Measurements from ENCODE around the gene MEMO1.
A peak's percentile ranks its signal among the peaks of the same experiment; 100 is the strongest.

Gene MEMO1

GRCh38 chr2:31973665-31974064 lies 37.1 kb downstream of the MEMO1 start:
- Histone ChIP-seq H4K8ac (ENCODE audit: low read depth, low read length) (no peak overlapping the region), H3K4me3 (ENCODE audit: low read depth, low read length) (no peak overlapping the region), H4K12ac (ENCODE audit: low read depth, low read length) (no peak overlapping the region), H2BK120ac (ENCODE audit: insufficient read depth, low read length, poor library complexity) (no peak overlapping the region), H3K27ac (ENCODE audit: low read depth, low read length) (no peak overlapping the region), H3K4me1 (ENCODE audit: control insufficient read depth in 1 of 2, insufficient read depth in 2 of 2, low read length in 2 of 2) (no peaks in the 10 kb centered on the region), H3K36me3 (ENCODE audit: control insufficient read depth in 1 of 2, insufficient read depth in 2 of 2, low read length in 2 of 2) (peaks cover 0 to 2% of the 10 kb centered on the region in 2 experiments), H4K91ac (ENCODE audit: low read depth, low read length) (no peak overlapping the region), H3K9me3 (ENCODE audit: insufficient read depth, low read depth, low read length) (no peaks in the 10 kb centered on the region), H3K4ac (ENCODE audit: low read depth, low read length) (no peak overlapping the region), H2AFZ (ENCODE audit: insufficient read depth, low read length, poor library complexity) (no peak overlapping the region), H2AK5ac (ENCODE audit: low read length) (no peak overlapping the region), H3K14ac (ENCODE audit: low read length) (no peak overlapping the region), H3K27me3 (ENCODE audit: insufficient read depth, low read length) (no peaks in the 10 kb centered on the region), H3K79me1 (ENCODE audit: low read length) (no peaks in the 10 kb centered on the region), H3K9ac (ENCODE audit: low read length) (no peak overlapping the region), H2BK12ac (ENCODE audit: low read length) (no peak overlapping the region), H3K79me2 (ENCODE audit: control insufficient read depth, insufficient read depth, low read length, poor library complexity) (peaks cover 2% of the 10 kb centered on the region), H3K23ac (ENCODE audit: low read length) (no peak overlapping the region), H2BK5ac (ENCODE audit: low read depth, low read length, poor library complexity) (no peak overlapping the region), H3K4me2 (ENCODE audit: low read length) (no peak overlapping the region), H3K18ac (ENCODE audit: low read length) (no peak overlapping the region)
- DNase-seq, result no peak

GRCh38 chr2:31972059-31972458 lies 38.7 kb downstream of the MEMO1 start:
- Histone ChIP-seq H3K36me3 (ENCODE audit: control insufficient read depth in 1 of 2, insufficient read depth in 2 of 2, low read length in 2 of 2) (peaks cover 0 to 4% of the 10 kb centered on the region in 2 experiments), H3K4me2 (ENCODE audit: low read length) (no peak overlapping the region), H3K9me3 (ENCODE audit: insufficient read depth, low read depth, low read length) (no peaks in the 10 kb centered on the region), H3K4ac (ENCODE audit: low read depth, low read length) (no peak overlapping the region), H4K91ac (ENCODE audit: low read depth, low read length) (no peak overlapping the region), H2AFZ (ENCODE audit: insufficient read depth, low read length, poor library complexity) (no peak overlapping the region), H3K18ac (ENCODE audit: low read length) (no peak overlapping the region), H3K14ac (ENCODE audit: low read length) (no peak overlapping the region), H3K4me3 (ENCODE audit: low read depth, low read length) (no peak overlapping the region), H2BK12ac (ENCODE audit: low read length) (no peak overlapping the region), H2BK5ac (ENCODE audit: low read depth, low read length, poor library complexity) (no peak overlapping the region), H3K79me2 (ENCODE audit: control insufficient read depth, insufficient read depth, low read length, poor library complexity) (peaks cover 2% of the 10 kb centered on the region), H4K12ac (ENCODE audit: low read depth, low read length) (no peak overlapping the region), H3K27ac (ENCODE audit: low read depth, low read length) (no peak overlapping the region), H3K79me1 (ENCODE audit: low read length) (no peaks in the 10 kb centered on the region), H3K27me3 (ENCODE audit: insufficient read depth, low read length) (no peaks in the 10 kb centered on the region), H2BK120ac (ENCODE audit: insufficient read depth, low read length, poor library complexity) (no peak overlapping the region), H3K23ac (ENCODE audit: low read length) (no peak overlapping the region), H3K4me1 (ENCODE audit: control insufficient read depth in 1 of 2, insufficient read depth in 2 of 2, low read length in 2 of 2) (no peaks in the 10 kb centered on the region), H4K8ac (ENCODE audit: low read depth, low read length) (no peak overlapping the region), H2AK5ac (ENCODE audit: low read length) (no peak overlapping the region), H3K9ac (ENCODE audit: low read length) (no peak overlapping the region)
- no peak for DNase-seq
- no CpG with 5 or more reads among the region's 2 CpGs for WGBS (ENCODE audit: extremely low coverage, insufficient coverage, insufficient read length)

GRCh38 chr2:31969178-31969577 lies 41.6 kb downstream of the MEMO1 start:
- H3K14ac ChIP-seq (ENCODE audit: low read length), result no peak overlapping the region
- no peak overlapping the region for H3K4me3 ChIP-seq (ENCODE audit: low read depth, low read length)
- no peak overlapping the region for H3K4me2 ChIP-seq (ENCODE audit: low read length)
- no peak overlapping the region for H4K12ac ChIP-seq (ENCODE audit: low read depth, low read length)
- WGBS (ENCODE audit: extremely low coverage, insufficient coverage, insufficient read length), result no CpG with 5 or more reads among the region's 4 CpGs
- no peak overlapping the region for H2BK120ac ChIP-seq (ENCODE audit: insufficient read depth, low read length, poor library complexity)
- H3K79me1 ChIP-seq (ENCODE audit: low read length), result no peaks in the 10 kb centered on the region
- H3K27ac ChIP-seq (ENCODE audit: low read depth, low read length), result no peak overlapping the region
- no peak overlapping the region for H2BK12ac ChIP-seq (ENCODE audit: low read length)
- H4K91ac ChIP-seq (ENCODE audit: low read depth, low read length), result no peak overlapping the region
- H3K36me3 ChIP-seq (ENCODE audit: control insufficient read depth in 1 of 2, insufficient read depth in 2 of 2, low read length in 2 of 2), result peaks cover 0 to 6% of the 10 kb centered on the region in 2 experiments
- H3K18ac ChIP-seq (ENCODE audit: low read length), result no peak overlapping the region
- H4K8ac ChIP-seq (ENCODE audit: low read depth, low read length), result no peak overlapping the region
- no peak overlapping the region for H2AK5ac ChIP-seq (ENCODE audit: low read length)
- no peak overlapping the region for H2AFZ ChIP-seq (ENCODE audit: insufficient read depth, low read length, poor library complexity)
- H3K4me1 ChIP-seq (ENCODE audit: control insufficient read depth in 1 of 2, insufficient read depth in 2 of 2, low read length in 2 of 2), result no peaks in the 10 kb centered on the region
- H3K79me2 ChIP-seq (ENCODE audit: control insufficient read depth, insufficient read depth, low read length, poor library complexity), result peaks cover 2% of the 10 kb centered on the region
- H2BK5ac ChIP-seq (ENCODE audit: low read depth, low read length, poor library complexity), result no peak overlapping the region
- no peak overlapping the region for H3K4ac ChIP-seq (ENCODE audit: low read depth, low read length)
- no peak overlapping the region for H3K9ac ChIP-seq (ENCODE audit: low read length)
- no peaks in the 10 kb centered on the region for H3K27me3 ChIP-seq (ENCODE audit: insufficient read depth, low read length)
- no peaks in the 10 kb centered on the region for H3K9me3 ChIP-seq (ENCODE audit: insufficient read depth, low read depth, low read length)
- no peak overlapping the region for H3K23ac ChIP-seq (ENCODE audit: low read length)
- no peak for DNase-seq

GRCh38 chr2:31967790-31968189 lies 43.0 kb downstream of the MEMO1 start:
- H3K9ac ChIP-seq (ENCODE audit: low read length), result no peak overlapping the region
- no peaks in the 10 kb centered on the region for H3K9me3 ChIP-seq (ENCODE audit: insufficient read depth, low read depth, low read length)
- no peak overlapping the region for H4K12ac ChIP-seq (ENCODE audit: low read depth, low read length)
- no peak overlapping the region for H2BK12ac ChIP-seq (ENCODE audit: low read length)
- whole genome bisulfite sequencing (ENCODE audit: extremely low coverage, insufficient coverage, insufficient read length), result no CpG with 5 or more reads among the region's 1 CpG
- no peak overlapping the region for H2BK120ac ChIP-seq (ENCODE audit: insufficient read depth, low read length, poor library complexity)
- no peak overlapping the region for H3K23ac ChIP-seq (ENCODE audit: low read length)
- H3K14ac ChIP-seq (ENCODE audit: low read length), result no peak overlapping the region
- no peak overlapping the region for H3K4me3 ChIP-seq (ENCODE audit: low read depth, low read length)
- no peaks in the 10 kb centered on the region for H3K79me1 ChIP-seq (ENCODE audit: low read length)
- no peak overlapping the region for H3K4me2 ChIP-seq (ENCODE audit: low read length)
- DNase-seq, result peak; percentile 27 to 75
- H3K79me2 ChIP-seq (ENCODE audit: control insufficient read depth, insufficient read depth, low read length, poor library complexity), result peaks cover 4% of the 10 kb centered on the region
- no peaks in the 10 kb centered on the region for H3K27me3 ChIP-seq (ENCODE audit: insufficient read depth, low read length)
- H4K91ac ChIP-seq (ENCODE audit: low read depth, low read length), result no peak overlapping the region
- no peak overlapping the region for H3K18ac ChIP-seq (ENCODE audit: low read length)
- H3K4ac ChIP-seq (ENCODE audit: low read depth, low read length), result no peak overlapping the region
- H3K4me1 ChIP-seq (ENCODE audit: control insufficient read depth in 1 of 2, insufficient read depth in 2 of 2, low read length in 2 of 2), result no peaks in the 10 kb centered on the region
- no peak overlapping the region for H2BK5ac ChIP-seq (ENCODE audit: low read depth, low read length, poor library complexity)
- H4K8ac ChIP-seq (ENCODE audit: low read depth, low read length), result no peak overlapping the region
- no peak overlapping the region for H2AK5ac ChIP-seq (ENCODE audit: low read length)
- H2AFZ ChIP-seq (ENCODE audit: insufficient read depth, low read length, poor library complexity), result no peak overlapping the region
- no peak overlapping the region for H3K27ac ChIP-seq (ENCODE audit: low read depth, low read length)
- peaks cover 0 to 6% of the 10 kb centered on the region in 2 experiments for H3K36me3 ChIP-seq (ENCODE audit: control insufficient read depth in 1 of 2, insufficient read depth in 2 of 2, low read length in 2 of 2)

All from trophoblast cell (in vitro differentiated cells and primary cell).